ENCODE measurements around the gene MACF1. TPM values are rescaled to one million over a fixed set of nuclear protein-coding genes. Genes with fewer than 3 reads are reported as not detected.

Gene MACF1
- total and polyA plus RNA-seq, 8 donors, result 49.8 to 161 (median 89.1) TPM

GRCh38 chr1:39394598-39394997, 190.1 kb downstream of the MACF1 start:
- intact Hi-C loops (cut with DNase I), result no loop called here
- peaks cover 46 to 62% (median 58%) of the 10 kb centered on the region in 3 donors for H3K4me1 ChIP-seq
- no peak for TF ChIP-seq CTCF (IDR thresholded peaks at IDR 0.05)
- ATAC-seq (peak; percentile 79 to 83 (median 82)), DNase-seq (peak in 2 of 6 donors; percentile 44 to 55), FAIRE-seq (no peak)
- WGBS, 2 donors, result 4% methylated on average over 3 of the region's 3 CpGs
- H3K36me3 ChIP-seq, result no peaks in the 10 kb centered on the region
- no peaks in the 10 kb centered on the region for H3K9me3 ChIP-seq
- H3K4me3 ChIP-seq, result no peak overlapping the region
- H3K27me3 ChIP-seq, result no peaks in the 10 kb centered on the region
- peak overlapping the region; percentile 52 to 86 (median 78) for H3K27ac ChIP-seq

GRCh38 chr1:39395357-39395831, 190.9 kb downstream of the MACF1 start:
- ATAC-seq (peak; percentile 54 to 67 (median 58)), FAIRE-seq (no peak), DNase-seq (peak in 2 of 6 donors; percentile 38 to 47)
- Histone ChIP-seq H3K27ac (peak overlapping the region; percentile 52 to 86 (median 78)), H3K4me3 (no peak overlapping the region), H3K4me1 (peaks cover 46 to 62% (median 58%) of the 10 kb centered on the region in 3 donors), H3K36me3 (no peaks in the 10 kb centered on the region), H3K27me3 (no peaks in the 10 kb centered on the region), H3K9me3 (no peaks in the 10 kb centered on the region)
- TF ChIP-seq CTCF (IDR thresholded peaks at IDR 0.05), result no peak
- intact Hi-C loops (cut with DNase I), result no loop called here
- WGBS, 2 donors, result 0 to 2% methylated on average over 1 of the region's 1 CpG

- no peak for TF ChIP-seq CTCF (IDR thresholded peaks at IDR 0.05)
- no peak for DNase-seq
Observed at GRCh38 chr1:39396671-39397070, 192.2 kb downstream of the MACF1 start.

GRCh38 chr1:39397487-39397886, 193.0 kb downstream of the MACF1 start:
- WGBS, 2 donors, result 93 to 96% methylated on average over 5 of the region's 5 CpGs
- H3K4me3 ChIP-seq, result no peak overlapping the region
- H3K27ac ChIP-seq, result peak overlapping the region in 2 of 4 donors; percentile 60 to 86
- DNase-seq (no peak), ATAC-seq (no peak), FAIRE-seq (no peak)
- peaks cover 35 to 51% (median 44%) of the 10 kb centered on the region in 3 donors for H3K4me1 ChIP-seq
- intact Hi-C loops (cut with DNase I), result no loop called here
- H3K36me3 ChIP-seq, result no peaks in the 10 kb centered on the region
- H3K9me3 ChIP-seq, result no peaks in the 10 kb centered on the region
- H3K27me3 ChIP-seq, result no peaks in the 10 kb centered on the region
- TF ChIP-seq CTCF (IDR thresholded peaks at IDR 0.05), result no peak

More at GRCh38 chr1:39396671-39397070, 192.2 kb downstream of the MACF1 start:
- Histone ChIP-seq H3K4me1 (peaks cover 42 to 59% (median 52%) of the 10 kb centered on the region in 3 donors), H3K27me3 (no peaks in the 10 kb centered on the region), H3K4me3 (no peak overlapping the region), H3K9me3 (no peaks in the 10 kb centered on the region), H3K36me3 (no peaks in the 10 kb centered on the region), H3K27ac (peak overlapping the region in 1 of 4 donors; percentile 86)
- ATAC-seq, result no peak
- intact Hi-C loops (cut with DNase I), result no loop called here
- 70% methylated on average over 5 of the region's 5 CpGs for WGBS, 2 donors
- FAIRE-seq, result no peak

DNA sequence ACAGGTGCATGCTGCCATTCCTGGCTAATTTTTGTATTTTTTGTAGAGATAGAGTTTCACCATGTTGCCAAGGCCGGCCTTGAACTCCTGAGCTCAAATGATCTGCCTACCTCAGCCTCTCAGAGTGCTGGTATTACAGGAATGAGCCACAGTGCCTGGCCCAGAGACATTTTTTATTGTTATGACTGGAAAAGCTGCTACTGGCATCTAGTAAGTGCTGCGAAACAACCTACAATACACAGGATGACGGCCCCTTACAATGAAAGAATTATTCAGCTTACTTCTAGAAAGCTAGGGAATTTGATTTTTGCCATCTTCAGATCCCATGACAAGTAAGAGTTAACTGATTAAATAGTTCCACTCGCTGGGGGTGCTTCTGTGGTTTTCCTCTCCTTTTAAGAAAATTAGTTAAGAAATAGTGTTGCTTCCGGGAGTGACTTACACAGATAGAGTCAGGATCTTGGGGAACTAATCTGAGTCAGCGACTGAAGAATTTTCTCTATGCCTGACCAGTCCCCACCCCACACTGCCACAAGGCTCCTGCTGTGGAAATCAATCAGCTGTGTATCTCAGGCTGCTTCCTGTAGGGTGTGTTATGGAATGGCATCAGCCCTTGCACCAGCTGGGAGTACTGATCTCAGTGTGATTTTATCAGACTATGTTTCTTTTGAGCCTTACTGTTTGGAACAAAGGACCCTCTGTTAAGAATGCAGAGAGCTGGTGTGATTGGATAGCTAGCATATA, 194.0 kb downstream of the MACF1 start:
- peak in 4 of 6 donors; percentile 46 to 67 (median 52) for DNase-seq
- peaks cover 32 to 48% (median 40%) of the 10 kb centered on the region in 3 donors for H3K4me1 ChIP-seq
- FAIRE-seq, result no peak
- no peak for TF ChIP-seq CTCF (IDR thresholded peaks at IDR 0.05)
- intact Hi-C loops (cut with DNase I), result no loop called here
- 32 to 33% methylated on average over 6 of the region's 6 CpGs for WGBS, 2 donors
- peak; percentile 44 to 84 (median 74) for ATAC-seq
- no peaks in the 10 kb centered on the region for H3K36me3 ChIP-seq
- H3K27ac ChIP-seq, result peak overlapping the region; percentile 23 to 86 (median 50)
- no peaks in the 10 kb centered on the region for H3K27me3 ChIP-seq
- no peak overlapping the region for H3K4me3 ChIP-seq
- H3K9me3 ChIP-seq, result no peaks in the 10 kb centered on the region

Measured in pancreas (tissue), 10 donors.